ENCODE results near the gene MDP1.

DNA sequence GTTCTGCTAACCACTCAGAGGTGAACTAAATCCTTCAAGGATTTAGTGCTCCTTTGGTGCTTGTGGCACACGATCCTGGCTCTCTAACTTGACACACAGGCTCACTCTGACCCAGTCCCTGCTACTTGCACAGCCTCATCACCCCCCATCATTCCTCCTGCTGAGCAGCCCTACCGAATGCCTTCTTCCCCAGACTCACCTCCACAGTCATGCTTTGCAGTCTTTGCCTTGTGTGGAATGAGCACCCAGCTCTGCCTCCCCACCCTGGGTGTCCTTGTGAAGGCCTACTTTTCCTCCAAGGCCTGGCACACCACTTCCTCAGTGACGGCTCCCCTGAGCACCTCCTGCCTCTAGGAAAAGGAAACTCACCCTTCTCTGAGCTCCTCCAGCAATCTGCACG, 34.5 kb upstream of the MDP1 start:
- no peak for TF ChIP-seq FOS (IDR thresholded peaks at IDR 0.05; ENCODE audit: borderline replicate concordance, extremely low read depth, insufficient read length)
- no peak for TF ChIP-seq CREB1 (IDR thresholded peaks at IDR 0.05; ENCODE audit: low read depth)
- TF ChIP-seq POLR2AphosphoS5 (IDR thresholded peaks at IDR 0.05; ENCODE audit: low read length) = no peak
- TF ChIP-seq CTCF (IDR thresholded peaks at IDR 0.05 in 2 of 3, conservative IDR thresholded peaks at IDR 0.05 in 1 of 3; ENCODE audit: control insufficient read depth in 2 of 3, extremely low read depth in 1 of 3, insufficient read depth in 1 of 3, low read depth in 3 of 3, low read length in 3 of 3) = no peak
- no peak for TF ChIP-seq BHLHE40 (IDR thresholded peaks at IDR 0.05; ENCODE audit: borderline replicate concordance in 1 of 2, low read depth in 2 of 2, low read length in 1 of 2)

Data from GM12878 (cell line).